ENCODE measurements around the gene B4GALT6.

GRCh38 chr18:31645411-31645810, 39.0 kb downstream of the B4GALT6 start:
- TF ChIP-seq CTCF (IDR thresholded peaks at IDR 0.05) (no peak), POLR2A (IDR thresholded peaks at IDR 0.05) (no peak)
